IPS-20b (cell line): ENCODE measurements around the gene BCAR1.
"Not testable (repeated sequence)": the region's sequence is repeated elsewhere in the genome, so short reads cannot be mapped to it uniquely, and the experiment has no call there.

Experiments used
- H3K27ac ChIP-seq: one replicate; pipeline ENCODE4 v1.5.1; 2013; ENCODE audit warnings: low read length
- H3K27me3 ChIP-seq: 2 replicates; pipeline ENCODE4 v1.6.1; 2013; ENCODE audit warnings: mild to moderate bottlenecking, low read length, inconsistent platforms; ENCODE audit not compliant: insufficient read depth
- H3K36me3 ChIP-seq: 2 replicates; pipeline ENCODE4 v1.6.1; 2013; ENCODE audit warnings: low read depth, mild to moderate bottlenecking, inconsistent platforms, low read length, moderate library complexity; ENCODE audit not compliant: insufficient read depth
- H3K4me1 ChIP-seq: 2 replicates; pipeline ENCODE4 v1.6.1; 2013; ENCODE audit warnings: mild to moderate bottlenecking, control low read depth, inconsistent platforms, low read length, moderate library complexity; ENCODE audit not compliant: insufficient read depth
- H3K4me3 ChIP-seq: 2 replicates; pipeline ENCODE4 v1.5.1; 2013; ENCODE audit warnings: mild to moderate bottlenecking, low read length, inconsistent platforms
- H3K9ac ChIP-seq: 2 replicates; pipeline ENCODE4 v1.6.1; 2013; ENCODE audit warnings: low read depth, mild to moderate bottlenecking, inconsistent platforms, low read length, moderate library complexity
- H3K9me3 ChIP-seq: 2 replicates; pipeline ENCODE4 v1.6.1; 2013; ENCODE audit warnings: mild to moderate bottlenecking, low read depth, low read length, inconsistent platforms; ENCODE audit not compliant: insufficient read depth

Gene BCAR1

DNA sequence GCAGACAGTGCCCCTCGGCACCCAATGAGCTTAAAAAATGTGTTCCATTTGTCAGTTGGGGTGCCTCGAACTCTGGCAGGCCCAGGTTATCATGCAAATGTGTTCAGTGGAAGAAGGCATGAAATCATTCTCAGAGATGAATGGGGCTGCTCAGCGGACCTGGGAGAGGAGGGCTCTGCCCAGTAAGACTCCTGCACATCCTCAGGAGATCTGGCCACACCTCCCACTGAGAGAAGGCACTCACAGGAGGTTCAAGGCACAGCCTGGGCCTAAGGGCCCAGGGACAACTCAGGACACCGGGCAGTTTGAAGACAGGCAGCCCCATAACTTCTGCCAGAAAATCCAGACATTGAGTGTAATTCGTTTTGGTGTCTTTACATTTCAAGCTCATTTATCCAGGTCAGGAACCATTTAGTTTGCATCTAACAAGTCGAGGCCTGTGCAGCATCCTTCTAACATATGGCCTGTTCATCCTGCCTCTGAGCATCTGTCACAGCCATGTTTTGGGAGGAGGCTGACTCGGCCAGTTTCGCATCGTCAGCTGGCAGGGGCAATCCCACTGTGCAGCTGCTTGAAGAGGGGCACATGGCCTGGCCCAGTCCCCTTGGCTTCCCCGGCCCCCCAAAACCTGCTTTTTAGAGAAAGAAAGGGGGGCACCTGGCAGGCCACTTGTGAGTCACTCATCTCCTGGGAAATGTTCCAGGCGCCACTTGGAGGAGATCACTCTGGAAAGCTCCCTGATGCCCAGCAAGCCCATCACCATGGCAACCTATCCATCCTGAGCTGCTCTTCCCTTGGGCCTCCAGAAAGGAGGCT, 31.2 kb upstream of the BCAR1 start:
- Histone ChIP-seq H3K9me3 (no peaks in the 10 kb centered on the region), H3K27ac (no peak overlapping the region), H3K4me1 (no peaks in the 10 kb centered on the region), H3K36me3 (peaks cover 3% of the 10 kb centered on the region; the same call in 1 of the 2 replicates), H3K27me3 (no peaks in the 10 kb centered on the region), H3K9ac (no peak overlapping the region), H3K4me3 (no peak overlapping the region)

DNA sequence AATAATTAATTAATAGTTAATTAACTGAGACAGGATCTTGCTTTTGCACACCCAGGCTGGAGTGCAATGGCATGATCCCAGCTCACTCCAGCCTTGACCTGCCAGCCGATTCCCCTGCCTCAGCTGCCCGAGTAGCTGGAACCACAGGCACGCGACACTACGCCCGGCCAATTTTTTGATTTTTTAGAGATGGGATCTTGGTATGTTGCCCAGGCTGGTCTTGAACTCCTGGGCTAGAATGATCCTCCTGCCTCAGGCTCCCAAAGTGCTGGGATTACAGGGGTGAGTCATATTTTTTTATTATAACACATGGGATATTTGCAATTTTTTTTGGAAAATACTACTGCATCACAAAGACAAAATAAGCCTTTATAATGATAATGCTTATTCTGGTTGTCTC, 30.4 kb upstream of the BCAR1 start:
- Histone ChIP-seq H3K9ac (no peak overlapping the region), H3K27ac (no peak overlapping the region), H3K36me3 (peaks cover 3% of the 10 kb centered on the region; the same call in 1 of the 2 replicates), H3K9me3 (no peaks in the 10 kb centered on the region; the same call in 1 of the 2 replicates), H3K4me3 (no peak overlapping the region), H3K4me1 (no peaks in the 10 kb centered on the region), H3K27me3 (no peaks in the 10 kb centered on the region)

DNA sequence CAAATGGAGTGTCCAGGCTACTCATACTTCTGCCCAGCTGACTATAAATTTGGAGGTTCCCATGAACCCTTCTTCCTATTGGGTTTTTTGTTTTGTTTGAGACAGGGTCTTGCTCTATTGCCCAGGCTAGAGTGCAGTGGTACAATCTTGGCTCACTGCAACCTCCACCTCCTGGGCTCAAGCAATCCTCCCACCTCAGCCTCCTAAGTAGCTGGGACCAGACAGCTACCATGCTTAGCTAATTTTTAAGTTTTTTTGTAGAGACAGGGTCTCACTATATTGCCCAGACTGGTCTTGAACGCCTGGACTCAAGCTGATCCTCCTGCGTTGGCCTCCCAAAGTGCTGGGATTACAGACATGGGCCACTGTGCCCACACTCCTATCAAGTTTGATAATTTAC, 29.6 kb upstream of the BCAR1 start:
- H3K4me3 ChIP-seq, H3K27me3 ChIP-seq, H3K9ac ChIP-seq, H3K36me3 ChIP-seq, H3K27ac ChIP-seq, H3K9me3 ChIP-seq, H3K4me1 ChIP-seq: not testable (repeated sequence)

DNA sequence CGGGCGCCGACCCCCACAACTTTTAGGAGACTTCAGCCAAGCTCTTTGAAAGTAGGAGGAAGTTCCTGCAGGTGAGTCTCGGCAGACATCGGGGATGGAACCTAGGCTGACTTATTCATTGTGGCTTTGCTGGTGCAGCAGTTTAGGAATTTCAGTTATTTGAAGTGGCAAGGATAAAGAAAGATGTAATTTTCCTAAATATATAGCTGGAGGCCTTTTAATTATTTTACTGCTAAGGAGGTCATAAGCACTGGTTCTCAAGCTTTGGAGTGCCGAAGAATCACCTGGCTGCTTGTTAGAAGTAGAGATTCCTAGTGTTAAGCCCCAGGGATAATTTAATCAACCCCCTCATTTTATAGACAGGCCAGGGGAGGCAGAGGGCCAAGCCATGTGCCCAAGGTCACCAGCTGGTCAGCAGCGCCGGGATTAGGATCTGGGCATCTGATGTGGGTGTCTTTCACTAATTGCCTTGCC, 28.9 kb upstream of the BCAR1 start:
- no peak overlapping the region for H3K4me3 ChIP-seq
- H3K27ac ChIP-seq = no peak overlapping the region
- no peak overlapping the region for H3K9ac ChIP-seq
- H3K4me1 ChIP-seq = no peaks in the 10 kb centered on the region
- H3K36me3 ChIP-seq = peaks cover 3% of the 10 kb centered on the region; the same call in 1 of the 2 replicates
- no peaks in the 10 kb centered on the region; the same call in 1 of the 2 replicates for H3K9me3 ChIP-seq
- H3K27me3 ChIP-seq = no peaks in the 10 kb centered on the region

DNA sequence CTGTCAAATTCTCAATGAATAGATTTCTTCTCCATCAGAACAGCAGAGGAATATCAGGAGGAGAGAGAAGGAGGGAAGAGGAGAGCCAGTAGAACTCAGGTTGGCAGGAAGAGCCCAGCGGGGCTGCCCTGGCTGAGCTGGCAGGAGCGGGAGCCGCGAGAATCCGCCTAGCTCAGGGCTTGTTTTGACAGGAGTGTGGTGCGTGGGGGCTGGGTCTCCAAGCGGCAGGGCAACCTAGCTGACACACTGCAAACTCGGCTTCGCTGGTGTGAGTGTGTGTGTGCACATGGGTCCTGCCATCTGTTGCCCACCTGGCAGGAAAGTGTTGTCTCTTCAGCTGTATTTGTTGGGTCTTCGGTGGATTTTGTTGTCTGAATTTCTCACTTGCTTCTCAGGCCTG, 27.9 kb upstream of the BCAR1 start:
- H3K36me3 ChIP-seq = no peaks in the 10 kb centered on the region
- H3K9ac ChIP-seq = no peak overlapping the region
- H3K9me3 ChIP-seq = no peaks in the 10 kb centered on the region; the same call in 1 of the 2 replicates
- H3K4me1 ChIP-seq = no peaks in the 10 kb centered on the region
- no peak overlapping the region for H3K4me3 ChIP-seq
- H3K27ac ChIP-seq = no peak overlapping the region
- H3K27me3 ChIP-seq = no peaks in the 10 kb centered on the region

DNA sequence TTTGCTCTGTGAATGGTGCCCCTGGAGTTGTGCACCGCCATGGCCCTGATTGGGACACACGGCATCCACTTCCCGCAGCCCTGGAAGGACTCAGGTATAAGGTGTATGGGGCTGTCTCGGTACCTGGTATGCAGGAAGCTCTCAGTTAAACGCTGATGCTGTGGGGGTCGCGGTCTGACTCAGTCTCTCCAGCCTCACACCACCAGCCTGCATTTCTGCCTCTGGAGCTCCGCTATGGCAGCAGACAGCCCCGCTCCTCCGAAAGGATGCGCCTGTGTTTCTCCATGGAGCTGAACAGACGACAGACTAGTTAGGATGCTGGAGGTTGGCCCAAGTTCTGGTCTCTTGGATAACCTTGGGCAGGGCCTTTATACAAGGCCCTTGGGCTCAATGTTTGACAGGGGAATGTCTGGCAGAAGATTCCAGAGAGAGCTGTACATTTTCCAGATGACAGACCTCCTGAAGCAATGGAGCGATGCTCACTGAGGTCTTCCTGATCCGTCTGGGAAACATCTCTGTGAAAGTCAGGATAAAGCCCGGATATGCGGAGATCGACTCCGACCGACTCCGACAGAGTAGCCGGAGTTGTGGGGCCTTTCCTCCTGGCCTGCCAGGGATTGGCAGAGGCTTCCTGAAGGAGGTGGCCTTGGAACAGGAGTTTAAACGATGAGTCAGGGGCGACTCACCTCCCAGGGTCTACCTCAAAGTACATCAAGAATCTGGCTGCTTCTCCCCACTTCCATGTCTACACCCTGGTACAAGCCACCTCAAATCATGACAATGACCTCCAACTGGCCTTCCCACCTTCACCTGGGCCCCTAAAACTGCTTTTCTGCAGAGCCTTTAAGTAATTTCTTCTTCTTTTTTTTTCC, 21.9 kb upstream of the BCAR1 start:
- Histone ChIP-seq H3K27me3 (no peaks in the 10 kb centered on the region), H3K9ac (no peak overlapping the region), H3K4me1 (no peaks in the 10 kb centered on the region), H3K27ac (no peak overlapping the region), H3K4me3 (no peak overlapping the region), H3K9me3 (no peaks in the 10 kb centered on the region; the same call in 1 of the 2 replicates), H3K36me3 (no peaks in the 10 kb centered on the region)

DNA sequence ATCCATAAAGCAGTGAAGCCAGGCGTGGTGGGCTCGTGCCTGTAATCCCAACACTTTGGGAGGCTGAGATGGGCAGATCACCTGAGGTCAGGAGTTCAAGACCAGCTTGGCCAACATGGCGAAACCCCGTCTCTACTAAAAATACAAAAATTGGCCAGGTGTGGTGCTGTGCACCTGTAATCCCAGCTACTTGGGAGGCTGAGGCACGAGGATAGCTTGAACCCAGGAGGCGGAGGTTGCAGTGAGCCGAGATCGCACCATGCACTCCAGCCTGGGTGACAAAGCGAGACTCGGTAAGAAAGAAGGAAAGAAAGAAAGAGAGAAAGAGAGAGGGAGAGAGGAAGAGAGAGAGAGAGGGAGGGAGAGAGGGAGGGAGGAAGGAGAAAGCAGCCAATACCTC, 21.2 kb upstream of the BCAR1 start:
- H3K9ac ChIP-seq, H3K36me3 ChIP-seq, H3K4me3 ChIP-seq, H3K4me1 ChIP-seq, H3K27ac ChIP-seq, H3K27me3 ChIP-seq, H3K9me3 ChIP-seq: not testable (repeated sequence)

DNA sequence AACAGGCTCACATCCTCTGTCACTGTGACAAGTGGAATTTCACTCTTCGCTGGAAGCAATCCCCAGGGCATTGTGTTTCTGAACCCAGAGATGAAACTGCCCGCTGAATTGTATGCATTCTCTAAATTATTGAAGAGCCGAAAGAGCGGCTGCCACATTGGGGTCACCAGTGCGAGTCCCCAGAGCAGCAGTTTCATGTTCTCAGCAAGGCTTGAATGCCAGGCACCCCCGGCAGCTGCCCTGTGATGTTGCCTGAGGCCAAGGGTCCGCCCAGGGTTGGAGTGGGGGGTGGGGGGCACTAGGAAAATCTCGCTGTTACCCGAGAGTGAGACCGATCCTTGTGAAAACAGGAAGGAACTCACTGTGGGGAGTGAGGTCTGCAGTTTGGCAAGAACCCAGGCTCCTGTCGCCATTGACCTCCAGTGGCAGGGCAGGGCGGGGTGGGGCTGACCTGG, 20.7 kb upstream of the BCAR1 start:
- Histone ChIP-seq H3K9me3 (no peaks in the 10 kb centered on the region), H3K27ac (no peak overlapping the region), H3K36me3 (no peaks in the 10 kb centered on the region), H3K4me3 (no peak overlapping the region), H3K4me1 (no peaks in the 10 kb centered on the region), H3K27me3 (no peaks in the 10 kb centered on the region), H3K9ac (no peak overlapping the region)

DNA sequence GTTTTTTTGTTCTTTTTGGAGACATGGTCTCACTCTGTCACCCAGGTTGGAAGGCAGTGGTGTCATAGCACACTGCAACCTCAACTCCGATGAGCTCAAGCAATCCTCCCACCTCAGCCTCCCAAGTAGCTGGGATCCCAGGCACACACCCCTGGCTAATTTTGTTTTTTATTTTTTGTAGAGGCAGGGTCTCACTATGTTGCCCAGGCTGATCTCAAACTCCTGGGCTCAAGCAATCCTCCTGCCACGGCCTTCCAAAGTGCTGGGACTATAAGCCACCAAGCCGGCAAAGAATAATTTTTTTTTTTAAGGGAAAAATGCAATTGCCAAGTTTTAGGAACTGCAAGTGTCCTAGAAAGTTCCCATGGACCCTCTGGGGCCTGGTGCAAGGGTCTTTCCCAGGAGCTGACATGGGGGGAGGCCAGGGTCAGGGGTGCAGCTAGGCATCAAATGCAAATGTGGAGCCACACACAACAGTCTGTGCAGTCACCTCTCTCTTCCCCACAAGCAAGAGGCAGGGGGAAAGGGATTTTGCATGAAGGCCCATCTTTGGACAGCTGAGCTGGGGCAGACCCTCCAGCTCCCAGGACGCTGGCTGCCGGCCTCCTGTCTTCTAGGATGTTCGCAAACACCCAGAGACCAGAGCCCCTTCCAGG, 20.1 kb upstream of the BCAR1 start:
- no peaks in the 10 kb centered on the region for H3K9me3 ChIP-seq
- H3K4me1 ChIP-seq = no peaks in the 10 kb centered on the region
- H3K4me3 ChIP-seq = no peak overlapping the region
- H3K36me3 ChIP-seq = no peaks in the 10 kb centered on the region
- H3K27ac ChIP-seq = no peak overlapping the region
- H3K27me3 ChIP-seq = peaks cover 2% of the 10 kb centered on the region; the same call in 1 of the 2 replicates
- no peak overlapping the region for H3K9ac ChIP-seq

DNA sequence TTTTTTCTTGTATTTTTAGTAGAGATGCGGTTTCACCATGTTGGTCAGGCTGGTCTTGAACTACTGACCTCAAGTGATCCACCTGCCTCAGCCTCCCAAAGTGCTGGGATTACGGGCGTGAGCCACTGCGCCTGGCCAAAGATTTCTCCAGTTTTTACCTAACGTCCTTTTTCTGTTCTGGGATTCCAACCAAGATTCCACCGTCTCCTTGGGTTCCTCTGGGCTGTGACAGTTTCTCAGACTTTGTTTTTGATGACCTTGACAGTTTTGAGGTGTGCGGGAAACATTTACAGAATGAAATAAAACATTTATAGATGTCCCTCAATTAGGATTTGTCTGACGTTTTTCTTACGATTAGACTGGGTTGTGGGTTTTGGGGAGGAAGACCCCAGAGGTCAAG, 17.9 kb upstream of the BCAR1 start:
- not testable (repeated sequence) for H3K9me3 ChIP-seq, H3K4me3 ChIP-seq, H3K27ac ChIP-seq, H3K4me1 ChIP-seq, H3K36me3 ChIP-seq, H3K9ac ChIP-seq, H3K27me3 ChIP-seq

DNA sequence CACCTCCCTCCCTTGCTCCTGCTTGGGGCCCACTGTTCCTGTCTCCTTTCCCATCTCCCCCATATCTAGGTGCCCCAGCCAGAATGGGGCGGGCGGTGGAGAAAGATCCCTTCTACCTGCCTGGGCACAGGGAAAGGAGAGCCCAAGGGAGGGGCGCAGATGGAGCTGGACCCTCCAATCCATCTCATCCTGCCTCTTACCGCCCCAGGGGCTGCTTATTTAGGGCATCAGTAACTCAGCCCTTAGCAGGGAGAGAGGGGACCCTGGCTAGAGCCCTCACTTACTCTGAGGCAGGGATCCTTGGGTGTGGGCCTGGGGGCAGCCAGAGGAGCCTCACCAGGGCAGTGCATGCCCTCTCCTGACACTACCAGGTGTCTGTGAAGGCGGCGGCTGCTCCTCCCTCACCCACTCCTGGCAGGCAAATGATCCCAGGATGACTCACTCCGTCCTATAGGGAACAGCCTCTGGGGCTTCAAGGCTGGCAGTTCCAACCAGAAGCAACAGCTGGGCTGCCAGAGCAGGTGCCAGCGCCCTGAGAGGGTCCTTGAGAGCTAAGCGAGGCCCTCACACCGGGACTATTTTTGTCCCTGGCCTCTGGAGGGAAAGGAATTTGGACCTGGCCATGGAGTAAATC, 16.3 kb upstream of the BCAR1 start:
- Histone ChIP-seq H3K27ac (no peak overlapping the region), H3K9me3 (no peaks in the 10 kb centered on the region), H3K27me3 (peaks cover 6% of the 10 kb centered on the region; the same call in 1 of the 2 replicates), H3K9ac (no peak overlapping the region; the same call in 1 of the 2 replicates), H3K4me3 (no peak overlapping the region), H3K4me1 (peaks cover 7% of the 10 kb centered on the region; the same call in 1 of the 2 replicates), H3K36me3 (peaks cover 4% of the 10 kb centered on the region; the same call in 1 of the 2 replicates)
